CD14-positive monocyte (primary cell): ENCODE measurements around the gene SPR. TPM values are rescaled to one million over a fixed set of nuclear protein-coding genes. Genes with fewer than 3 reads are reported as not detected.

Experiments
- DNase-seq, 3 donors: peaks; one replicate each; pipeline ENCODE4 v3.0.0-alpha.2; 2011 to 2022
- H2AFZ ChIP-seq: 2 replicates; pipeline ENCODE4 v1.6.0; 2012; ENCODE audit warnings: mild to moderate bottlenecking, low read depth, low read length, inconsistent platforms; ENCODE audit not compliant: insufficient read depth, poor library complexity, severe bottlenecking
- H3K27ac ChIP-seq, 2 donors: 1 replicate in 1 of 2; 2 replicates in 1 of 2; pipeline ENCODE4 v1.5.1; 2012 to 2013; ENCODE audit warnings: low read length in 2 of 2, control low read depth in 1 of 2, inconsistent platforms in 1 of 2, low read depth in 1 of 2, mild to moderate bottlenecking in 1 of 2
- H3K27me3 ChIP-seq, 2 donors: one replicate each; pipeline versions ENCODE4 v1.6.0 to v1.6.1; 2011 to 2013; ENCODE audit warnings: low read length in 2 of 2; ENCODE audit not compliant: control insufficient read depth in 2 of 2, insufficient read depth in 2 of 2
- H3K36me3 ChIP-seq, 2 donors: replicated peaks in 1 of 2; 1 replicate in 1 of 2; 2 replicates in 1 of 2; pipeline versions ENCODE4 v1.5.1 to v1.6.1; 2012 to 2013; ENCODE audit warnings: low read length in 2 of 2, control low read depth in 1 of 2, inconsistent platforms in 1 of 2, mild to moderate bottlenecking in 1 of 2; ENCODE audit not compliant: insufficient read depth in 2 of 2, control insufficient read depth in 1 of 2
- H3K4me1 ChIP-seq, 2 donors: 1 replicate in 1 of 2; 2 replicates in 1 of 2; pipeline versions ENCODE4 v1.5.1 to v1.6.1; 2012 to 2013; ENCODE audit warnings: low read length in 2 of 2, control low read depth in 1 of 2, inconsistent platforms in 1 of 2, mild to moderate bottlenecking in 1 of 2, moderate library complexity in 1 of 2; ENCODE audit not compliant: insufficient read depth in 2 of 2, control insufficient read depth in 1 of 2
- H3K4me2 ChIP-seq: replicated peaks from 2 replicates; pipeline ENCODE3; 2012; ENCODE audit warnings: low read length, moderate library complexity, mild to moderate bottlenecking; ENCODE audit not compliant: poor library complexity, severe bottlenecking; ENCODE audit errors: extremely low read depth
- H3K4me3 ChIP-seq, 3 experiments: fragments of 200-600 bp in 1 of 3; sonication (generic) in 1 of 3; replicated peaks in 1 of 3; 1 replicate in 2 of 3; 2 replicates in 1 of 3; pipeline ENCODE4 v1.5.1; 2011 to 2013; ENCODE audit warnings: low read length in 3 of 3, mild to moderate bottlenecking in 3 of 3, control low read depth in 2 of 3, low read depth in 2 of 3, inconsistent platforms in 1 of 3, moderate library complexity in 1 of 3
- H3K79me2 ChIP-seq: 2 replicates; pipeline ENCODE4 v1.6.0; 2012; ENCODE audit warnings: mild to moderate bottlenecking, control low read depth, inconsistent platforms, low read length, moderate library complexity; ENCODE audit not compliant: insufficient read depth
- H3K9ac ChIP-seq: 2 replicates; pipeline ENCODE4 v1.6.0; 2017; ENCODE audit warnings: low read length, mild to moderate bottlenecking; ENCODE audit not compliant: insufficient read depth, poor library complexity, severe bottlenecking
- H3K9me3 ChIP-seq, 2 donors: replicated peaks in 1 of 2; 1 replicate in 1 of 2; 2 replicates in 1 of 2; pipeline versions ENCODE4 v1.5.1 to v1.6.1; 2012 to 2013; ENCODE audit warnings: low read length in 2 of 2, control low read depth in 1 of 2; ENCODE audit not compliant: control insufficient read depth in 1 of 2, insufficient read depth in 1 of 2
- H4K20me1 ChIP-seq: 2 replicates; pipeline ENCODE4 v1.6.0; 2012; ENCODE audit warnings: mild to moderate bottlenecking, low read length, control low read depth, moderate library complexity; ENCODE audit not compliant: insufficient read depth
- H3K27ac Mint-ChIP-seq, 7 donors: one replicate each; pipeline ENCODE4 v1.8.0; 2020; ENCODE audit warnings: mild to moderate bottlenecking in 7 of 7, mixed read lengths in 7 of 7, moderate library complexity in 6 of 7, inconsistent platforms in 2 of 7
- H3K27me3 Mint-ChIP-seq, 3 donors: one replicate each; pipeline ENCODE4 v1.8.0; 2021 to 2022; ENCODE audit warnings: low read depth in 3 of 3, mild to moderate bottlenecking in 3 of 3, mixed read lengths in 3 of 3, moderate library complexity in 3 of 3, inconsistent platforms in 1 of 3
- H3K36me3 Mint-ChIP-seq, 2 donors: one replicate each; pipeline ENCODE4 v1.8.0; 2020; ENCODE audit warnings: mixed read lengths in 2 of 2, inconsistent platforms in 1 of 2, mild to moderate bottlenecking in 1 of 2
- H3K4me1 Mint-ChIP-seq: one replicate; pipeline ENCODE4 v1.8.0; 2020; ENCODE audit warnings: mild to moderate bottlenecking, mixed read lengths
- H3K4me3 Mint-ChIP-seq, 2 donors: one replicate each; pipeline ENCODE4 v1.8.0; 2020; ENCODE audit warnings: mild to moderate bottlenecking in 2 of 2, mixed read lengths in 2 of 2, moderate library complexity in 1 of 2
- H3K9me3 Mint-ChIP-seq, 7 donors: one replicate each; pipeline ENCODE4 v1.8.0; 2020 to 2022; ENCODE audit warnings: mixed read lengths in 7 of 7, mild to moderate bottlenecking in 6 of 7, moderate library complexity in 6 of 7, inconsistent platforms in 2 of 7
- WGBS: methylation state at CpG from one replicate; pipeline ENCODE4 v1.1.5; 2013; ENCODE audit warnings: missing lambda C conversion rate; ENCODE audit not compliant: insufficient coverage; 5-methylcytosine and 5-hydroxymethylcytosine counted together
- intact Hi-C, 2 donors: fragments of 100-400 bp; cut with micrococcal nuclease; formaldehyde crosslinking; loops; one replicate each; pipeline versions ENCODE4 v1.15.0 to v1.15.1; 2023
- polyA plus RNA-seq, 3 donors: library from polyadenylated mRNA; depleted of rRNA in 1 of 3; unstranded in 2 of 3; stranded (reverse) in 1 of 3; fragments of 300-500 nt in 2 of 3; fragments of >200 nt in 1 of 3; fragmentation: Illumina TruSeq in 2 of 3; gene quantifications; 1 replicate in 2 of 3; 2 replicates in 1 of 3; pipeline ENCODE4 v1.2.3, GENCODE V29; 2012 to 2021
- TF ChIP-seq, protein P1 (sequence below): fragments of 200-600 bp; IDR thresholded peaks from one replicate; pipeline ENCODE4 v1.8.0; 2022; ENCODE audit warnings: antibody characterized with exemption, mild to moderate bottlenecking

Gene SPR
- polyA plus RNA-seq, 3 donors = 2.9 to 12.5 (median 7.6) TPM

DNA sequence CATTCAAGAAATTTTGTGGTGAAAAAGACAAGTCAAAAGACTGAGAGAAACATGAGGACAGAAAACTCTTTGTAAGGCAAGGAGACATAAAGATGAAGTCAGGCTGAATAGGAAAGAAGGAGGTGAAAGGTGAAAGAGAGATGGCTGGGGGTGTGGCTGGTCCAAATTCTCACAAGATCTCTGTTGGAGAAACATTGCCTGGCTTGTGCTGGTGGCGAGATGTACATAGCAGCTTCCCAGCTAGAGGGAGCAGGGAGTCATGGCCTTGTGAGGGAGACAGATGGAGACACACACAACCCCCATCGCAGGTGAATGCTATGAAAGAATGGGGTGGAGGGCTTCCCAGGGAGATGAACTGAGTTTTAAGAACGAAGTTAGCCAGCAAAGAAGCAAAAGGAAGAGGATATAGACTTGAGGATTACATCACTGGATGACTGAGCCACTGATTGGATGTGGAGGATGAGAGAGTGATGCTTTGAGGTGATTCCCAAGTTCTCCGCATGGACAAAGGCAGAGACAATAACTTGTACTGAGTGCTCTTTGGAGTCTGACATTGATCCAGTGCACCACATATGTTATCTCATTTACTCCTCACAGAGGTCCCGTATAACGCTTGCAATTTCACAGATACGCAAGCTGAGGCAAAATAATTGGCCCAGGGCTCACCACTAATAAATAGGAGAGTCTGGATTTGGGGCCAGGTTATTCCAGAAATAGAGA is 26.4 kb downstream of the SPR start:
- Mint-ChIP-seq H3K4me1 (peaks cover 13% of the 10 kb centered on the region), H3K9me3 (peaks cover 0 to 36% (median 14%) of the 10 kb centered on the region in 7 donors), H3K4me3 (peak overlapping the region in 1 of 2 donors; percentile 81), H3K27me3 (peaks cover 77 to 93% (median 84%) of the 10 kb centered on the region in 3 donors), H3K27ac (no peak overlapping the region), H3K36me3 (peaks cover 3% of the 10 kb centered on the region in 2 donors)
- Histone ChIP-seq H3K4me2 (no peak overlapping the region), H3K9me3 (peaks cover under 1 to 38% of the 10 kb centered on the region in 2 donors), H3K27me3 (peaks cover 83 to 92% of the 10 kb centered on the region in 2 donors), H3K27ac (no peak overlapping the region), H3K9ac (no peak overlapping the region), H3K79me2 (no peaks in the 10 kb centered on the region), H4K20me1 (no peaks in the 10 kb centered on the region), H3K4me3 (no peak overlapping the region), H3K36me3 (no peaks in the 10 kb centered on the region), H2AFZ (no peak overlapping the region), H3K4me1 (peaks cover 16 to 29% of the 10 kb centered on the region in 2 donors)
- TF ChIP-seq, protein P1, sequence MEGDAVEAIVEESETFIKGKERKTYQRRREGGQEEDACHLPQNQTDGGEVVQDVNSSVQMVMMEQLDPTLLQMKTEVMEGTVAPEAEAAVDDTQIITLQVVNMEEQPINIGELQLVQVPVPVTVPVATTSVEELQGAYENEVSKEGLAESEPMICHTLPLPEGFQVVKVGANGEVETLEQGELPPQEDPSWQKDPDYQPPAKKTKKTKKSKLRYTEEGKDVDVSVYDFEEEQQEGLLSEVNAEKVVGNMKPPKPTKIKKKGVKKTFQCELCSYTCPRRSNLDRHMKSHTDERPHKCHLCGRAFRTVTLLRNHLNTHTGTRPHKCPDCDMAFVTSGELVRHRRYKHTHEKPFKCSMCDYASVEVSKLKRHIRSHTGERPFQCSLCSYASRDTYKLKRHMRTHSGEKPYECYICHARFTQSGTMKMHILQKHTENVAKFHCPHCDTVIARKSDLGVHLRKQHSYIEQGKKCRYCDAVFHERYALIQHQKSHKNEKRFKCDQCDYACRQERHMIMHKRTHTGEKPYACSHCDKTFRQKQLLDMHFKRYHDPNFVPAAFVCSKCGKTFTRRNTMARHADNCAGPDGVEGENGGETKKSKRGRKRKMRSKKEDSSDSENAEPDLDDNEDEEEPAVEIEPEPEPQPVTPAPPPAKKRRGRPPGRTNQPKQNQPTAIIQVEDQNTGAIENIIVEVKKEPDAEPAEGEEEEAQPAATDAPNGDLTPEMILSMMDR = no peak
- intact Hi-C loops = no loop called here
- DNase-seq = no peak
- 24% methylated on average over 2 of the region's 7 CpGs for WGBS

DNA sequence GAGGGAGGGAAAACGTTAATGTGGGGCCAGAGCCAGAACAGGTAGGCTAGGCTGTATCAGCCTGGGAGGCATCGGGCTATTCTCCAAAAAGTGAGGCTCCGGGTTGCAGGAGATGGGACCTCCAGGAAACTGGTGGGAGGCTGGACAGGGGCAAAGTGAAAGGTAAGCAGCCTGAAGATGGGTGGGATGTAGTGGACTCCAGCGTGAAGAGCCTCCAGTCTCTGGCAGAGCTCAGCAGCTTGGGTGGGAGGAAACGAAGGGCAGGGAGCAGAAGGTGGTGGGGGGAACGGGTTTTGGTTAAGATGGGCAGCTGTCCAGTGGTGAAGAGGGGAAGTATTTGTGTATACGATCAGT is 27.0 kb downstream of the SPR start:
- Mint-ChIP-seq H3K4me1 (peaks cover 15% of the 10 kb centered on the region), H3K27me3 (peaks cover 79 to 93% (median 86%) of the 10 kb centered on the region in 3 donors), H3K4me3 (peak overlapping the region in 1 of 2 donors; percentile 81), H3K9me3 (peaks cover 0 to 39% (median 14%) of the 10 kb centered on the region in 7 donors), H3K36me3 (peaks cover 3% of the 10 kb centered on the region in 2 donors), H3K27ac (no peak overlapping the region)
- Histone ChIP-seq H3K36me3 (no peaks in the 10 kb centered on the region), H3K9ac (no peak overlapping the region), H3K4me2 (no peak overlapping the region), H3K27me3 (peaks cover 85 to 93% of the 10 kb centered on the region in 2 donors), H4K20me1 (no peaks in the 10 kb centered on the region), H3K79me2 (no peaks in the 10 kb centered on the region), H3K9me3 (peaks cover 2 to 39% of the 10 kb centered on the region in 2 donors), H3K4me1 (peaks cover 16 to 30% of the 10 kb centered on the region in 2 donors), H3K27ac (no peak overlapping the region), H2AFZ (no peak overlapping the region), H3K4me3 (no peak overlapping the region)
- DNase-seq = no peak
- intact Hi-C loops = no loop called here
- TF ChIP-seq, protein P1 = no peak
- 4% methylated on average over 7 of the region's 7 CpGs for WGBS
